Upper lobe of left lung (tissue), 6 donors: ENCODE data around the gene ADCK2. TPM values are rescaled to one million over a fixed set of nuclear protein-coding genes. Genes with fewer than 3 reads are reported as not detected.
"Not testable (repeated sequence)": the region's sequence is repeated elsewhere in the genome, so short reads cannot be mapped to it uniquely, and the experiment has no call there.

Experiments
- ATAC-seq, 2 donors: fragments of 200-7000 bp; cut with Tn5 transposase; one replicate each; pipeline ENCODE4 v1.9.1; 2022; ENCODE audit warnings: mild to moderate bottlenecking in 2 of 2, moderate library complexity in 2 of 2; ENCODE audit not compliant: low FRiP score in 2 of 2
- DNase-seq, 2 donors: peaks; one replicate each; pipeline ENCODE4 v3.0.0-alpha.2; 2019 to 2020
- H3K27ac ChIP-seq, 4 donors: fragments of 200-600 bp; sonication (generic); one replicate each; pipeline ENCODE4 v1.5.1; 2016 to 2019
- H3K27me3 ChIP-seq, 4 donors: fragments of 200-600 bp; sonication (generic); one replicate each; pipeline ENCODE4 v1.5.1; 2017 to 2019
- H3K36me3 ChIP-seq, 4 donors: fragments of 200-600 bp; sonication (generic); one replicate each; pipeline ENCODE4 v1.5.1; 2016 to 2019
- H3K4me1 ChIP-seq, 4 donors: fragments of 200-600 bp; sonication (generic); one replicate each; pipeline ENCODE4 v1.5.1; 2018 to 2019
- H3K4me3 ChIP-seq, 4 donors: fragments of 200-600 bp; sonication (generic); one replicate each; pipeline ENCODE4 v1.5.1; 2017 to 2019; ENCODE audit warnings: mild to moderate bottlenecking in 2 of 4, moderate library complexity in 1 of 4
- H3K9me3 ChIP-seq, 4 donors: fragments of 200-600 bp; sonication (generic); one replicate each; pipeline ENCODE4 v1.5.1; 2018 to 2019
- CTCF ChIP-seq, 6 experiments: fragments of 450-650 bp in 4 of 6; fragments of 200-600 bp in 2 of 6; sonication (generic) in 2 of 6; IDR thresholded peaks; one replicate each; pipeline ENCODE4 v1.5.1; 2016 to 2019; ENCODE audit warnings: antibody characterized with exemption in 6 of 6
- EP300 ChIP-seq, 4 donors: sonication (generic); formaldehyde crosslinking; IDR thresholded peaks; one replicate each; pipeline ENCODE4 v1.5.1; 2017; ENCODE audit warnings: antibody characterized with exemption in 4 of 4, control low read depth in 2 of 4
- POLR2A ChIP-seq, 4 donors: fragments of 450-650 bp; IDR thresholded peaks; one replicate each; pipeline ENCODE4 v1.5.1; 2016 to 2017; ENCODE audit warnings: antibody characterized with exemption in 4 of 4, mild to moderate bottlenecking in 2 of 4
- POLR2AphosphoS5 ChIP-seq, 2 donors: sonication (generic); formaldehyde crosslinking; IDR thresholded peaks; one replicate each; pipeline ENCODE4 v1.5.1; 2017; ENCODE audit warnings: antibody characterized with exemption in 2 of 2
- WGBS, 2 donors: methylation state at CpG; one replicate each; pipeline ENCODE4 v1.1.5; 2017 to 2018; 5-methylcytosine and 5-hydroxymethylcytosine counted together
- total RNA-seq, 6 donors: library from RNA; depleted of rRNA in 4 of 6; stranded (reverse); fragments of >200 nt in 4 of 6; gene quantifications; one replicate each; pipeline versions ENCODE4 v1.1.0 to v1.2.1, GENCODE V29; 2016 to 2021
- donor health status: DM: no; HTN: no; CAD: no; lungs with moderate emphysema.
- donor health status: DM: no; HTN: yes; CAD: no; lungs with severe emphysema.

ADCK2 gene
- total RNA-seq, 6 donors from 2014 or later = 19.4 to 39.8 (median 30.0) TPM

GRCh38 chr7:140698477-140698876 lies 25.7 kb downstream of the ADCK2 start:
- peak overlapping the region in 1 of 4 donors; percentile 65 for H3K4me3 ChIP-seq
- DNase-seq = no peak
- no peak overlapping the region for H3K27ac ChIP-seq
- no peaks in the 10 kb centered on the region for H3K27me3 ChIP-seq
- H3K4me1 ChIP-seq = peaks cover 13 to 22% (median 17%) of the 10 kb centered on the region in 4 donors
- TF ChIP-seq POLR2AphosphoS5 (IDR thresholded peaks at IDR 0.05) (no peak), CTCF (IDR thresholded peaks at IDR 0.05) (no peak), POLR2A (IDR thresholded peaks at IDR 0.05) (no peak), EP300 (IDR thresholded peaks at IDR 0.05) (no peak)
- 76 to 81% methylated on average over 8 of the region's 8 CpGs for WGBS, 2 donors
- peaks cover 0 to 7% (median 0%) of the 10 kb centered on the region in 4 donors for H3K36me3 ChIP-seq
- no peaks in the 10 kb centered on the region for H3K9me3 ChIP-seq
- no peak for ATAC-seq

GRCh38 chr7:140702774-140703173 lies 30.0 kb downstream of the ADCK2 start:
- Histone ChIP-seq H3K4me1 (peaks cover 5 to 11% (median 9%) of the 10 kb centered on the region in 4 donors), H3K9me3 (no peaks in the 10 kb centered on the region), H3K27me3 (no peaks in the 10 kb centered on the region), H3K4me3 (no peak overlapping the region), H3K27ac (no peak overlapping the region), H3K36me3 (peaks cover 0 to 39% (median 22%) of the 10 kb centered on the region in 4 donors)
- DNase-seq (no peak), ATAC-seq (no peak)
- TF ChIP-seq EP300 (IDR thresholded peaks at IDR 0.05) (no peak), POLR2AphosphoS5 (IDR thresholded peaks at IDR 0.05) (no peak), POLR2A (IDR thresholded peaks at IDR 0.05) (no peak), CTCF (IDR thresholded peaks at IDR 0.05) (no peak)
- WGBS, 2 donors = 86% methylated on average over 10 of the region's 10 CpGs

GRCh38 chr7:140704205-140704604 lies 31.5 kb downstream of the ADCK2 start:
- Histone ChIP-seq H3K36me3 (peaks cover 0 to 39% (median 22%) of the 10 kb centered on the region in 4 donors), H3K27me3 (no peaks in the 10 kb centered on the region), H3K9me3 (no peaks in the 10 kb centered on the region), H3K27ac (no peak overlapping the region), H3K4me3 (no peak overlapping the region), H3K4me1 (no peaks in the 10 kb centered on the region)
- ATAC-seq (no peak), DNase-seq (no peak)
- no peak for TF ChIP-seq CTCF (IDR thresholded peaks at IDR 0.05)
- no peak for TF ChIP-seq POLR2A (IDR thresholded peaks at IDR 0.05)
- no peak for TF ChIP-seq EP300 (IDR thresholded peaks at IDR 0.05)
- TF ChIP-seq POLR2AphosphoS5 (IDR thresholded peaks at IDR 0.05) = no peak
- WGBS, 2 donors = 72 to 97% methylated on average over 2 of the region's 2 CpGs

GRCh38 chr7:140707132-140707531 lies 34.4 kb downstream of the ADCK2 start:
- no peak overlapping the region for H3K27ac ChIP-seq
- 81 to 83% methylated on average over 5 of the region's 5 CpGs for WGBS, 2 donors
- DNase-seq (no peak), ATAC-seq (no peak)
- no peak overlapping the region for H3K4me3 ChIP-seq
- H3K27me3 ChIP-seq = no peaks in the 10 kb centered on the region
- peaks cover 0 to 39% (median 22%) of the 10 kb centered on the region in 4 donors for H3K36me3 ChIP-seq
- no peak for TF ChIP-seq CTCF (IDR thresholded peaks at IDR 0.05)
- no peak for TF ChIP-seq POLR2A (IDR thresholded peaks at IDR 0.05)
- TF ChIP-seq EP300 (IDR thresholded peaks at IDR 0.05) = no peak
- TF ChIP-seq POLR2AphosphoS5 (IDR thresholded peaks at IDR 0.05) = no peak
- H3K4me1 ChIP-seq = no peaks in the 10 kb centered on the region
- no peaks in the 10 kb centered on the region for H3K9me3 ChIP-seq

GRCh38 chr7:140708764-140709163 lies 36.0 kb downstream of the ADCK2 start:
- not testable (repeated sequence) for ATAC-seq, H3K27ac ChIP-seq, DNase-seq, H3K27me3 ChIP-seq, H3K9me3 ChIP-seq, H3K4me1 ChIP-seq, H3K4me3 ChIP-seq
- H3K36me3 ChIP-seq = peaks cover 0 to 30% (median 22%) of the 10 kb centered on the region in 4 donors
- 93 to 100% methylated on average over 4 of the region's 4 CpGs for WGBS, 2 donors

GRCh38 chr7:140712392-140712791 lies 39.6 kb downstream of the ADCK2 start:
- H3K27me3 ChIP-seq, H3K4me1 ChIP-seq, ATAC-seq: not testable (repeated sequence)

More at GRCh38 chr7:140712392-140712791, 39.6 kb downstream of the ADCK2 start:
- H3K4me3 ChIP-seq, H3K27ac ChIP-seq, H3K36me3 ChIP-seq, H3K9me3 ChIP-seq, DNase-seq: not testable (repeated sequence)
